Lung (tissue), 12 donors: ENCODE results near the gene GALNT13. TPM values are rescaled to one million over a fixed set of nuclear protein-coding genes. Genes with fewer than 3 reads are reported as not detected.

Experiments
- ATAC-seq: fragments of 200-7000 bp; cut with Tn5 transposase; one replicate; pipeline ENCODE4 v1.9.1; 2020; ENCODE audit warnings: moderate number of reproducible peaks; ENCODE audit not compliant: insufficient read depth, low FRiP score
- DNase-seq, 3 donors: peaks; one replicate each; pipeline ENCODE4 v3.0.0-alpha.2; 2013 to 2017
- H3K27ac ChIP-seq, 2 donors: one replicate each; pipeline ENCODE4 v1.5.1; 2013; ENCODE audit warnings: mild to moderate bottlenecking in 2 of 2, moderate library complexity in 2 of 2, control low read depth in 1 of 2, inconsistent platforms in 1 of 2, low read depth in 1 of 2, low read length in 1 of 2
- H3K27me3 ChIP-seq, 3 donors: one replicate each; pipeline ENCODE4 v1.5.1; 2013; ENCODE audit warnings: low read length in 2 of 3; ENCODE audit not compliant: control insufficient read depth in 3 of 3, insufficient read depth in 3 of 3
- H3K36me3 ChIP-seq, 4 donors: one replicate each; pipeline ENCODE4 v1.5.1; 2013; ENCODE audit warnings: low read length in 4 of 4, mild to moderate bottlenecking in 1 of 4, moderate library complexity in 1 of 4; ENCODE audit not compliant: control insufficient read depth in 4 of 4, insufficient read depth in 4 of 4
- H3K4me1 ChIP-seq, 5 donors: one replicate each; pipeline ENCODE4 v1.5.1; 2013; ENCODE audit warnings: low read length in 5 of 5, mild to moderate bottlenecking in 2 of 5, moderate library complexity in 1 of 5; ENCODE audit not compliant: control insufficient read depth in 5 of 5, insufficient read depth in 5 of 5
- H3K4me3 ChIP-seq: one replicate; pipeline ENCODE4 v1.5.1; 2013; ENCODE audit warnings: mild to moderate bottlenecking, control low read depth, moderate library complexity
- H3K9ac ChIP-seq, 2 donors: one replicate each; pipeline ENCODE4 v1.5.1; 2013; ENCODE audit warnings: low read length in 2 of 2, control low read depth in 1 of 2; ENCODE audit not compliant: insufficient read depth in 1 of 2
- H3K9me3 ChIP-seq, 4 donors: one replicate each; pipeline ENCODE4 v1.5.1; 2013; ENCODE audit warnings: low read length in 3 of 4, mild to moderate bottlenecking in 1 of 4, moderate library complexity in 1 of 4; ENCODE audit not compliant: control insufficient read depth in 4 of 4, insufficient read depth in 3 of 4
- WGBS, 2 donors: extraction: QIAGEN DNeasy Blood & Tissue Kit; methylation state at CpG; one replicate each; pipeline ENCODE4 v1.1.7; 2013; 5-methylcytosine and 5-hydroxymethylcytosine counted together
- polyA plus RNA-seq, 2 donors: library from polyadenylated mRNA; stranded (reverse); fragments of 200-250 nt; gene quantifications; one replicate each; pipeline ENCODE4 v1.2.1, GENCODE V29; 2013
- total RNA-seq, 2 donors: library from RNA; depleted of rRNA in 1 of 2; stranded (reverse); fragments of >200 nt in 1 of 2; gene quantifications; one replicate each; pipeline ENCODE4 v1.2.1, GENCODE V29; 2014 to 2021
- TF ChIP-seq, protein P1 (sequence below): IDR thresholded peaks from 2 replicates; pipeline ENCODE4 v1.5.1; 2012; ENCODE audit warnings: mild to moderate bottlenecking; ENCODE audit errors: control extremely low read depth, extremely low read depth
- donor health status: control.
- donor health status: control.
- donor health status: Bipolar disorder and iron deficiency.
- donor health status: healthy.
- donor health status: DM: yes; HTN: yes; CAD: no.

GALNT13 gene
- total and polyA plus RNA-seq, 4 donors, result 0.57 to 3.1 (median 1.2) TPM

DNA sequence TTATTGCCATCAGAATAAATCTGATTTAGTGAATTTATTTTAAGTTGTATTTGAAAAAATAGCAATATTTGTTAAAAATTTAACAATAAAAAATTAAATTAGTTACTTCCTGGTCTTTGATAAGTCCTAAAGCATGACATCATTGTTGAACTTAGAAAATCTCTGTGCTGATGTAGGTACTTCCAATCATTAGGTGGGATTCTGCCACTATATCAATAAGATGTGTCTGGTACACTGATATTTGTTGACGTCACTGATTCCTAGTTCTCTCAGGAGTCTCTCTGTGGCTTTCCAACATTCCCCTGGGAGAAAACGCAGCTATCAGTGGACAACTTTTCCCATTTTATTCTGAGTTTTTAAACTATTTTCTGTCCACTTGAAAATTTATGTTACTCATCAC lies 143.5 kb downstream of the GALNT13 start:
- no peaks in the 10 kb centered on the region for H3K27me3 ChIP-seq
- no peaks in the 10 kb centered on the region for H3K4me1 ChIP-seq
- peaks cover 0 to 10% (median 2%) of the 10 kb centered on the region in 4 donors for H3K9me3 ChIP-seq
- no peak for ATAC-seq
- no peak overlapping the region for H3K9ac ChIP-seq
- no peaks in the 10 kb centered on the region for H3K36me3 ChIP-seq
- TF ChIP-seq, protein P1, sequence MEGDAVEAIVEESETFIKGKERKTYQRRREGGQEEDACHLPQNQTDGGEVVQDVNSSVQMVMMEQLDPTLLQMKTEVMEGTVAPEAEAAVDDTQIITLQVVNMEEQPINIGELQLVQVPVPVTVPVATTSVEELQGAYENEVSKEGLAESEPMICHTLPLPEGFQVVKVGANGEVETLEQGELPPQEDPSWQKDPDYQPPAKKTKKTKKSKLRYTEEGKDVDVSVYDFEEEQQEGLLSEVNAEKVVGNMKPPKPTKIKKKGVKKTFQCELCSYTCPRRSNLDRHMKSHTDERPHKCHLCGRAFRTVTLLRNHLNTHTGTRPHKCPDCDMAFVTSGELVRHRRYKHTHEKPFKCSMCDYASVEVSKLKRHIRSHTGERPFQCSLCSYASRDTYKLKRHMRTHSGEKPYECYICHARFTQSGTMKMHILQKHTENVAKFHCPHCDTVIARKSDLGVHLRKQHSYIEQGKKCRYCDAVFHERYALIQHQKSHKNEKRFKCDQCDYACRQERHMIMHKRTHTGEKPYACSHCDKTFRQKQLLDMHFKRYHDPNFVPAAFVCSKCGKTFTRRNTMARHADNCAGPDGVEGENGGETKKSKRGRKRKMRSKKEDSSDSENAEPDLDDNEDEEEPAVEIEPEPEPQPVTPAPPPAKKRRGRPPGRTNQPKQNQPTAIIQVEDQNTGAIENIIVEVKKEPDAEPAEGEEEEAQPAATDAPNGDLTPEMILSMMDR, result no peak
- DNase-seq, result no peak
- no peak overlapping the region for H3K4me3 ChIP-seq
- WGBS, 2 donors, result 81 to 91% methylated on average over 2 of the region's 2 CpGs
- no peak overlapping the region for H3K27ac ChIP-seq

DNA sequence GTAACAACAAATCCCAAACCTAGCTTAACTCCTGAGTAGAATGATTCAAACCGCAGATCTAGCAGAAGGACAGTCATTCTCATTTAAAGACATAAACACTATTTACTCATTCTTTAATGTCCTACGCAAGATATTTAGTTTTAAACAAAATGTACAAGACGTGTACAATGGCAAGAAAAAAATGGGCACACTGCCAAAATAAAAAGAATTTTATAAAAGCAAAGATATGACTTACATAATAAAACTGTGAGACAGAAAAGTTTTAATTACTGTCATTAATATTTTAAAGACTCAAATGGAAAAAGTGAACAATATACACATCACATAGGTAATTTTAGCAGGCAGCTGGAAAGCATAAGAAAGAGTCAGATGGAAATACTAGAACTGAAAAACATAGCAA lies 157.8 kb downstream of the GALNT13 start:
- Histone ChIP-seq H3K4me3 (no peak overlapping the region), H3K36me3 (no peaks in the 10 kb centered on the region), H3K27me3 (no peaks in the 10 kb centered on the region), H3K4me1 (no peaks in the 10 kb centered on the region), H3K9ac (no peak overlapping the region), H3K9me3 (peaks cover 0 to 3% (median 0%) of the 10 kb centered on the region in 4 donors), H3K27ac (no peak overlapping the region)
- ATAC-seq, result no peak
- WGBS, 2 donors, result 73 to 82% methylated on average over 3 of the region's 3 CpGs
- DNase-seq, result no peak
- TF ChIP-seq, protein P1, result no peak

DNA sequence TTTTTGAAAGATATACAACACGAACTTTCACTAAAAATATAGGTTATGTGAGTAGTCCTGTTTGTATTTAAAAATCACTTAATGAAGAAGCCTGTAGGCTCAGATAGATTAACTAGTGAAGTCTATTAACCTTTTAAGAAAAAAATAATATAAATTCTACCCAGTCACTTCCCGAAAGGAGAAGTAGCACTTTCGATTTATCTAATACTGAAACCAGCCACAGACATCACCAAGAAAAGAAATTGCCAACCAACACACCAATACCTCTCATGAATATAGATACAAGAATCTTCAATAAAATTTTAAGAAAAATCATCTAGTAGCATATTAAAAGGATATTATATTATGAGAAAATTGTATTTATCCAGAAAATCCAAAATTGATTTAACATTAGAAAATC lies 160.5 kb downstream of the GALNT13 start:
- ATAC-seq (no peak), DNase-seq (no peak)
- no peaks in the 10 kb centered on the region for H3K9me3 ChIP-seq
- WGBS, 2 donors, result 80 to 85% methylated on average over 3 of the region's 3 CpGs
- H3K27ac ChIP-seq, result no peak overlapping the region
- no peaks in the 10 kb centered on the region for H3K27me3 ChIP-seq
- TF ChIP-seq, protein P1, result no peak
- no peak overlapping the region for H3K4me3 ChIP-seq
- H3K4me1 ChIP-seq, result no peaks in the 10 kb centered on the region
- H3K9ac ChIP-seq, result no peak overlapping the region
- no peaks in the 10 kb centered on the region for H3K36me3 ChIP-seq

DNA sequence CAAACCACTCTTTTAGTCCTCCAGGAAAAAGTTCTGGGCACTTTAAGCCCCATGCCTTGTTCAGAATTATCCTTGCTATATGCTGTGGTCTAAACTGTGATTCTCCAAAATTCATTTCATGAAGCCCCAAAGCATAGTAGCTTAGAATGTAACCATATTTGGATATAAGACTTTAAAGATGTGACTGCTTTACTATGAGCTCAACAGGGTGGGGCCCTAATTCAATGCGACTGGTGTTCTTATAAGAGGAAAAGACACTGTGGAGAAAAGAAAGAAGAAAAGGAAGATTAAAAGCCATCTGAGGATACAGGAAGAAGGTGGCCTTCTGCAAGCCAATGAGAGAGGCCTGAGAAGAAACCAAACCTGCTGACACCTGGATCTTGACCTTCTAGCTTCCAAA lies 174.8 kb downstream of the GALNT13 start:
- TF ChIP-seq, protein P1, result no peak
- H3K27me3 ChIP-seq, result no peaks in the 10 kb centered on the region
- ATAC-seq (no peak), DNase-seq (no peak)
- 88 to 91% methylated on average over 1 of the region's 1 CpG for WGBS, 2 donors
- H3K9me3 ChIP-seq, result no peaks in the 10 kb centered on the region
- H3K9ac ChIP-seq, result no peak overlapping the region
- no peak overlapping the region for H3K4me3 ChIP-seq
- no peaks in the 10 kb centered on the region for H3K4me1 ChIP-seq
- H3K27ac ChIP-seq, result no peak overlapping the region
- no peaks in the 10 kb centered on the region for H3K36me3 ChIP-seq
